IPS DF 6.9 (cell line): ENCODE data around the gene CYP2A6.
"Not testable (repeated sequence)": the region's sequence is repeated elsewhere in the genome, so short reads cannot be mapped to it uniquely, and the experiment has no call there.

ENCODE experiments used
- DNase-seq: peaks from one replicate; pipeline ENCODE4 v3.0.0-alpha.2; 2013; ENCODE audit warnings: low read depth, low spot score
- H3K27ac ChIP-seq: one replicate; pipeline ENCODE4 v1.5.1; 2013; ENCODE audit warnings: low read length, control low read depth
- H3K27me3 ChIP-seq: 2 replicates; pipeline ENCODE4 v1.6.1; 2013; ENCODE audit warnings: mild to moderate bottlenecking, low read length; ENCODE audit not compliant: control insufficient read depth, insufficient read depth
- H3K36me3 ChIP-seq: 2 replicates; pipeline ENCODE4 v1.6.1; 2013; ENCODE audit warnings: low read length; ENCODE audit not compliant: control insufficient read depth, insufficient read depth
- H3K4me1 ChIP-seq: 2 replicates; pipeline ENCODE4 v1.6.1; 2013; ENCODE audit warnings: low read length; ENCODE audit not compliant: control insufficient read depth, insufficient read depth
- H3K4me3 ChIP-seq: 2 replicates; pipeline ENCODE4 v1.5.1; 2013; ENCODE audit warnings: mild to moderate bottlenecking, low read length
- H3K9me3 ChIP-seq: 2 replicates; pipeline ENCODE4 v1.6.1; 2013; ENCODE audit warnings: low read length, inconsistent platforms; ENCODE audit not compliant: control insufficient read depth, insufficient read depth
- WGBS: extraction: QIAGEN DNeasy Blood & Tissue Kit; methylation state at CpG from one replicate; pipeline ENCODE4 v1.1.7; 2013; ENCODE audit warnings: mixed read lengths, missing lambda C conversion rate; ENCODE audit not compliant: insufficient read length, insufficient coverage; 5-methylcytosine and 5-hydroxymethylcytosine counted together

CYP2A6 gene

GRCh38 chr19:40850277-40850676, at the start of gene CYP2A6:
Gene CYP2A6, minus strand, starts transcription at chr19:40850447. Its CDS starts 21 bp downstream, at chr19:40850426.
- not testable (repeated sequence) for H3K27me3 ChIP-seq, H3K4me3 ChIP-seq, H3K9me3 ChIP-seq, H3K27ac ChIP-seq, H3K4me1 ChIP-seq, H3K36me3 ChIP-seq, DNase-seq
- no CpG with 5 or more reads among the region's 3 CpGs for WGBS

- not testable (repeated sequence) for DNase-seq, H3K36me3 ChIP-seq, H3K4me1 ChIP-seq, H3K9me3 ChIP-seq, H3K27ac ChIP-seq, H3K27me3 ChIP-seq, H3K4me3 ChIP-seq
- WGBS = no CpG with 5 or more reads among the region's 12 CpGs
These were observed 49.7 kb upstream of the CYP2A6 start for GRCh38 chr19:40899964-40900363.

GRCh38 chr19:40896843-40897789, 46.9 kb upstream of the CYP2A6 start:
- not testable (repeated sequence) for H3K36me3 ChIP-seq, H3K4me3 ChIP-seq, H3K27ac ChIP-seq, H3K9me3 ChIP-seq, H3K4me1 ChIP-seq, DNase-seq, H3K27me3 ChIP-seq
- no CpG with 5 or more reads among the region's 13 CpGs for WGBS

GRCh38 chr19:40896418-40896796, 46.2 kb upstream of the CYP2A6 start:
- Histone ChIP-seq H3K27ac (no peak overlapping the region), H3K36me3 (no peaks in the 10 kb centered on the region), H3K4me1 (no peaks in the 10 kb centered on the region; the same call in 1 of the 2 replicates), H3K27me3 (no peaks in the 10 kb centered on the region), H3K4me3 (no peak overlapping the region), H3K9me3 (no peaks in the 10 kb centered on the region)
- WGBS = no CpG with 5 or more reads among the region's 5 CpGs
- no peak for DNase-seq

GRCh38 chr19:40893112-40893511, 42.9 kb upstream of the CYP2A6 start:
- Histone ChIP-seq H3K27me3 (no peaks in the 10 kb centered on the region), H3K36me3 (no peaks in the 10 kb centered on the region), H3K27ac (no peak overlapping the region), H3K4me1 (no peaks in the 10 kb centered on the region), H3K4me3 (no peak overlapping the region), H3K9me3 (no peaks in the 10 kb centered on the region)
- DNase-seq = no peak

- Histone ChIP-seq H3K27me3 (no peaks in the 10 kb centered on the region), H3K27ac (no peak overlapping the region), H3K4me3 (no peak overlapping the region), H3K9me3 (no peaks in the 10 kb centered on the region), H3K4me1 (no peaks in the 10 kb centered on the region), H3K36me3 (no peaks in the 10 kb centered on the region)
- DNase-seq = no peak
- no CpG with 5 or more reads among the region's 3 CpGs for WGBS
These were observed 39.1 kb upstream of the CYP2A6 start for GRCh38 chr19:40889366-40889765.

GRCh38 chr19:40888191-40888590, 37.9 kb upstream of the CYP2A6 start:
- WGBS = no CpG with 5 or more reads among the region's 4 CpGs
- H3K9me3 ChIP-seq = no peaks in the 10 kb centered on the region
- H3K4me1 ChIP-seq = no peaks in the 10 kb centered on the region
- no peak overlapping the region for H3K27ac ChIP-seq
- no peak for DNase-seq
- H3K27me3 ChIP-seq = no peaks in the 10 kb centered on the region
- H3K36me3 ChIP-seq = no peaks in the 10 kb centered on the region
- no peak overlapping the region for H3K4me3 ChIP-seq

- H3K4me1 ChIP-seq, H3K27ac ChIP-seq, H3K4me3 ChIP-seq, H3K27me3 ChIP-seq, H3K36me3 ChIP-seq, DNase-seq, H3K9me3 ChIP-seq: not testable (repeated sequence)
- WGBS = no CpG with 5 or more reads among the region's 1 CpG
These were observed 34.1 kb upstream of the CYP2A6 start for GRCh38 chr19:40884187-40884931.

- WGBS = no CpG with 5 or more reads among the region's 3 CpGs
- H3K4me1 ChIP-seq, H3K36me3 ChIP-seq, DNase-seq, H3K27ac ChIP-seq, H3K27me3 ChIP-seq, H3K4me3 ChIP-seq, H3K9me3 ChIP-seq: not testable (repeated sequence)
These were observed 31.8 kb upstream of the CYP2A6 start, which contains the start of gene CYP2A7 for GRCh38 chr19:40882062-40882461. Gene CYP2A7, minus strand, starts transcription at chr19:40882231. Its CDS starts 21 bp downstream, at chr19:40882210.

- not testable (repeated sequence) for DNase-seq, H3K27me3 ChIP-seq, H3K4me1 ChIP-seq, H3K27ac ChIP-seq, H3K4me3 ChIP-seq, H3K36me3 ChIP-seq, H3K9me3 ChIP-seq
- WGBS = no CpG with 5 or more reads among the region's 4 CpGs
These were observed 29.1 kb upstream of the CYP2A6 start for GRCh38 chr19:40879349-40879748.
